Measurements from ENCODE around the gene UNC5C.

The UNC5C gene

DNA sequence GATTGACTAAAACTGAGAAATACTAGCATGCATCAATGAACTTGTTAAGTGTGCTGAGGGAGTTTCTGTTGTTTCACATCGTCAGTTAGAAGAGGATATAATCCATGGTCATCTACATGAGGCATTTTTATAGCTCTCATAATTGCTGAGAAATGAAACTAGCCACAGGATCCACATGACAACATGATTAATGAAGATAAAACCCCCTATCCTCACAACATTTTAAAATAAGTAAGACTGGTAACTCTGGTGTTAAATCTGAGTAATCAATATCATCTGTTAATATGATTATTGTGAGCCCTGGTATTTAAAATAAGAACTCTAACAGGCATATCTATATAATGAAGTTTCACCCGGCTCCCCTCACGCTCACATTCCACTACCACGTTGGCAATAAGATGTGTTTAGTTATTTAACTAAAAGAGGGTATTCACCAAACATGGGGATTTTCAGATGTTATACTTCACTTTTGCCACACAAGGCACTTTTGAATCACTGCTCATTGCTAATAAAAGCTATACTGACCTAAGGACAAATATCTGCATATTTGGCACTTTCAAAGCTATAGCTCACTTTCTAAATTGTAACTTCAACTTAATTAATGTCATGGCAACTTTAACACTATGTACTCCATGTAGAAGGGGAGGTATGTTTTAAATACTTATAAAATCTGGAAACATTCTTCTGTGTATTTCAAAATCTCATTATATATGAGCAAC is 6.7 kb downstream of the UNC5C start:
- peaks cover 27% of the 10 kb centered on the region for H3K27me3 ChIP-seq (ENCODE audit: insufficient read depth, poor library complexity, severe bottlenecking)
- ATAC-seq (ENCODE audit: low read depth) = no peak
- no peak for DNase-seq (ENCODE audit: low spot score)
- H3K4me3 ChIP-seq (ENCODE audit: severe bottlenecking) = no peak overlapping the region
- no peak overlapping the region for H3K27ac ChIP-seq (ENCODE audit: poor library complexity, severe bottlenecking)
- no peaks in the 10 kb centered on the region for H3K36me3 ChIP-seq (ENCODE audit: low read depth)
- H3K4me1 ChIP-seq (ENCODE audit: insufficient read depth, poor library complexity, severe bottlenecking) = no peaks in the 10 kb centered on the region
- TF ChIP-seq, protein P1, sequence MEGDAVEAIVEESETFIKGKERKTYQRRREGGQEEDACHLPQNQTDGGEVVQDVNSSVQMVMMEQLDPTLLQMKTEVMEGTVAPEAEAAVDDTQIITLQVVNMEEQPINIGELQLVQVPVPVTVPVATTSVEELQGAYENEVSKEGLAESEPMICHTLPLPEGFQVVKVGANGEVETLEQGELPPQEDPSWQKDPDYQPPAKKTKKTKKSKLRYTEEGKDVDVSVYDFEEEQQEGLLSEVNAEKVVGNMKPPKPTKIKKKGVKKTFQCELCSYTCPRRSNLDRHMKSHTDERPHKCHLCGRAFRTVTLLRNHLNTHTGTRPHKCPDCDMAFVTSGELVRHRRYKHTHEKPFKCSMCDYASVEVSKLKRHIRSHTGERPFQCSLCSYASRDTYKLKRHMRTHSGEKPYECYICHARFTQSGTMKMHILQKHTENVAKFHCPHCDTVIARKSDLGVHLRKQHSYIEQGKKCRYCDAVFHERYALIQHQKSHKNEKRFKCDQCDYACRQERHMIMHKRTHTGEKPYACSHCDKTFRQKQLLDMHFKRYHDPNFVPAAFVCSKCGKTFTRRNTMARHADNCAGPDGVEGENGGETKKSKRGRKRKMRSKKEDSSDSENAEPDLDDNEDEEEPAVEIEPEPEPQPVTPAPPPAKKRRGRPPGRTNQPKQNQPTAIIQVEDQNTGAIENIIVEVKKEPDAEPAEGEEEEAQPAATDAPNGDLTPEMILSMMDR (IDR thresholded peaks at IDR 0.05; ENCODE audit: poor library complexity, severe bottlenecking) = no peak
- H3K9me3 ChIP-seq (ENCODE audit: severe bottlenecking) = no peaks in the 10 kb centered on the region

DNA sequence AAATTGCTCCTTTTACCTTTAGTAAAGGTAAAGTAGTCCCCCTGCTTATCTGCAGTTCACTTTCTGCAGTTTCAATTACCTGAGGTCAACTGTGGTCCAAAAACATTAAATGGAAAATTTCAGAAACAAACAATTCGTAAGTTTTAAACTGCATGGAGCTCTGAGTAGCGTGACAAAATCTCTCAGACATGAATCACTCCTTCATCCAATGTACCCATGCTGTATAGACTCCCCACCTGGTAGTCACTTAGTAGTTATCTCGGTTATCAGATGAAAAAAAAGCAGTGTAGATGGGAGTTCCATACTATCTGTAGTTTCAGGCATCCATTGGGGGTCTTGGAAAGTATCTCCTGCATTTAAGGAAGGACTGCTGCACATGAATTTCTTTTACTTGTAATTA is 7.7 kb downstream of the UNC5C start:
- no peaks in the 10 kb centered on the region for H3K36me3 ChIP-seq (ENCODE audit: low read depth)
- H3K4me1 ChIP-seq (ENCODE audit: insufficient read depth, poor library complexity, severe bottlenecking) = no peaks in the 10 kb centered on the region
- ATAC-seq (ENCODE audit: low read depth) = no peak
- TF ChIP-seq, protein P1 (IDR thresholded peaks at IDR 0.05; ENCODE audit: poor library complexity, severe bottlenecking) = no peak
- no peak overlapping the region for H3K4me3 ChIP-seq (ENCODE audit: severe bottlenecking)
- DNase-seq (ENCODE audit: low spot score) = no peak
- H3K27ac ChIP-seq (ENCODE audit: poor library complexity, severe bottlenecking) = no peak overlapping the region
- no peaks in the 10 kb centered on the region for H3K9me3 ChIP-seq (ENCODE audit: severe bottlenecking)
- H3K27me3 ChIP-seq (ENCODE audit: insufficient read depth, poor library complexity, severe bottlenecking) = peaks cover 20% of the 10 kb centered on the region

DNA sequence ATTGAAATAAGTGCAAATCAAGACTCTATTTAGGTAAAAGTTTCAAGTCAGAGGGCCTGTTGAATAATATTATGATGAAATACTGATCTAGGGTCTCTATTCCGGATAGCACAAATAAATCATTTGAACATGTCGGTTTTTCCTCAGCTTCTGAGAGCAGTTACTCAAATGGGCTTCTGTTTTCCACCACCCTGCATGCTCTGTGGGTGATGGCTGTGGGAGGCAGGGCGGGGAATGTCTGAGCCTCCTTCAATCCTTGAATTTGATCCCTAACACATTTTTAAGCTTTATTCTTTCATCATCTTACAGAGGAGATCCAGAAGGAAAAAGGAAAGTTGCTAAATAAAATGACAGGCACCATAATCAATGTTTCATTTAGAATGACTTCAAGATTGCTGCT is 8.5 kb downstream of the UNC5C start:
- H3K4me1 ChIP-seq (ENCODE audit: insufficient read depth, poor library complexity, severe bottlenecking) = no peaks in the 10 kb centered on the region
- DNase-seq (ENCODE audit: low spot score) (no peak), ATAC-seq (ENCODE audit: low read depth) (no peak)
- H3K27me3 ChIP-seq (ENCODE audit: insufficient read depth, poor library complexity, severe bottlenecking) = peaks cover 20% of the 10 kb centered on the region
- H3K27ac ChIP-seq (ENCODE audit: poor library complexity, severe bottlenecking) = no peak overlapping the region
- TF ChIP-seq, protein P1 (IDR thresholded peaks at IDR 0.05; ENCODE audit: poor library complexity, severe bottlenecking) = no peak
- no peaks in the 10 kb centered on the region for H3K9me3 ChIP-seq (ENCODE audit: severe bottlenecking)
- no peak overlapping the region for H3K4me3 ChIP-seq (ENCODE audit: severe bottlenecking)
- no peaks in the 10 kb centered on the region for H3K36me3 ChIP-seq (ENCODE audit: low read depth)

DNA sequence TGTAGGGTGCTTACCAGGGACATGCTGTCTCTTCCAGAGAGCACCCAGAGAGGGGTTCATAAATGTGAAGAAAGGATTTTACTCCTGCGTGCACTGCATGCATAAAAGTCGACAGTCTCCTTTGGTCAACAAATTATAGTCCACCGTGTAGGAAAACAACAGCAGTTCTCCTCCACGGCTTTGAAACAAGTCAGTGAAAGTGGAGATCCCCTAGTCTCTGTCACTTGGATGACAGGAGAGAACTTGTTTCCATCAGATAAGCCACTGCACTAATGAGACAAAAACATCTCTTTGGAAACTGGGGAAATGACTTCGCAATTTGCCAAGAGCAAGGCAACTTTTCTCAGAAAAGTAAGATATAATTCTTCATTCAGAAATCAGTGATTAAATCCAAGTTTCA is 9.7 kb downstream of the UNC5C start:
- no peak overlapping the region for H3K27ac ChIP-seq (ENCODE audit: poor library complexity, severe bottlenecking)
- H3K36me3 ChIP-seq (ENCODE audit: low read depth) = no peaks in the 10 kb centered on the region
- H3K9me3 ChIP-seq (ENCODE audit: severe bottlenecking) = no peaks in the 10 kb centered on the region
- H3K4me1 ChIP-seq (ENCODE audit: insufficient read depth, poor library complexity, severe bottlenecking) = no peaks in the 10 kb centered on the region
- TF ChIP-seq, protein P1 (IDR thresholded peaks at IDR 0.05; ENCODE audit: poor library complexity, severe bottlenecking) = no peak
- DNase-seq (ENCODE audit: low spot score) (no peak), ATAC-seq (ENCODE audit: low read depth) (no peak)
- H3K27me3 ChIP-seq (ENCODE audit: insufficient read depth, poor library complexity, severe bottlenecking) = peaks cover 15% of the 10 kb centered on the region
- H3K4me3 ChIP-seq (ENCODE audit: severe bottlenecking) = no peak overlapping the region

DNA sequence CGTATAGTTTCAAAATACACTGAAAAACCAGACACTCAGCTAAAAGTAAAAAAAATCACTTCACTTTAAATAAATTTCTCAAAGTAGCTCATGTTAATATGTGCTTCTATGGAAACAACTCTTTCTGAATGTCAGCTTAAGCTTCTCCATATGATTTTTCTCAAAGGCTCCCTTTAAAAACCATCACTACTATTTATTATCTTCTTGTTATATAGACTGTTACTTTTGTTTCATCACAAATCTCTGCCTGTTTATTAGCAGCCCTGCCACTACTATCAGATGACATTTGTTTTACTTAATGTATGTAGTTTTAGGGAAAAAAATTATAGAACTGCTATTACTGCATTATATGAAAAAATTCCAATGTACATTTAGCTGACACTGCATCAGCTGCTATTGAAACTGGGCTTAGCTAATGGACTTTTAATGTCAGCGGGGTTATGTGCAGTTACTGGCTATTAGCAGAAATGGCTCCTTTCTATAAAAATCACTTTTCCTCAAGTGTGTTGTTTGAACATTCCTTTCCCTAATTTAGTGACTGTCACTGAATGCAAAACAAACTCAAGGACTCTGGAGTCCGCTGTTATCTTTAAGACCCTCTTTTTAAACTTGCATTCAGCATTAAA is 10.8 kb downstream of the UNC5C start:
- ATAC-seq (ENCODE audit: low read depth) (no peak), DNase-seq (ENCODE audit: low spot score) (no peak)
- no peak overlapping the region for H3K4me3 ChIP-seq (ENCODE audit: severe bottlenecking)
- H3K9me3 ChIP-seq (ENCODE audit: severe bottlenecking) = no peaks in the 10 kb centered on the region
- TF ChIP-seq, protein P1 (IDR thresholded peaks at IDR 0.05; ENCODE audit: poor library complexity, severe bottlenecking) = no peak
- H3K27me3 ChIP-seq (ENCODE audit: insufficient read depth, poor library complexity, severe bottlenecking) = peaks cover 10% of the 10 kb centered on the region
- H3K4me1 ChIP-seq (ENCODE audit: insufficient read depth, poor library complexity, severe bottlenecking) = no peaks in the 10 kb centered on the region
- H3K27ac ChIP-seq (ENCODE audit: poor library complexity, severe bottlenecking) = no peak overlapping the region
- no peaks in the 10 kb centered on the region for H3K36me3 ChIP-seq (ENCODE audit: low read depth)
